ENCODE data around the gene ZNF682.

DNA sequence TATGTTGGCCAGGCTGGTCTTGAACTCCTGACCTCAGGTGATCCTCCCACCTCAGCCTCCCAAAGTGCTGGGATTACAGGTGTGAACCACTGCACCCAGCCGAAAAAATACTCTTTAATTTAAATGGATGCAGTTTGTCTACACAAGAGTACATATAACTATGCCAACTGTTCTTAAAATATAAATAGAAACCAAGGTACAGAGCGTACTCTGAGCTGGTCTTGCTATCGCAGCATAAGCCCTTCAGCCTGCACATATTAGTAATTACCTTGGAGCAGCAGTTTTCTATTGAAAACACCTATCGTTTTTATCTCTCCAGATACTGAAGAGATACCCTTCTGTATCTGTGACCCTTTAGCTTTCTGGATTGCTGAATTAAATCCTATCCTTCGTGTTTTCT, 3.4 kb downstream of the ZNF682 start:
- TF ChIP-seq, protein P1, sequence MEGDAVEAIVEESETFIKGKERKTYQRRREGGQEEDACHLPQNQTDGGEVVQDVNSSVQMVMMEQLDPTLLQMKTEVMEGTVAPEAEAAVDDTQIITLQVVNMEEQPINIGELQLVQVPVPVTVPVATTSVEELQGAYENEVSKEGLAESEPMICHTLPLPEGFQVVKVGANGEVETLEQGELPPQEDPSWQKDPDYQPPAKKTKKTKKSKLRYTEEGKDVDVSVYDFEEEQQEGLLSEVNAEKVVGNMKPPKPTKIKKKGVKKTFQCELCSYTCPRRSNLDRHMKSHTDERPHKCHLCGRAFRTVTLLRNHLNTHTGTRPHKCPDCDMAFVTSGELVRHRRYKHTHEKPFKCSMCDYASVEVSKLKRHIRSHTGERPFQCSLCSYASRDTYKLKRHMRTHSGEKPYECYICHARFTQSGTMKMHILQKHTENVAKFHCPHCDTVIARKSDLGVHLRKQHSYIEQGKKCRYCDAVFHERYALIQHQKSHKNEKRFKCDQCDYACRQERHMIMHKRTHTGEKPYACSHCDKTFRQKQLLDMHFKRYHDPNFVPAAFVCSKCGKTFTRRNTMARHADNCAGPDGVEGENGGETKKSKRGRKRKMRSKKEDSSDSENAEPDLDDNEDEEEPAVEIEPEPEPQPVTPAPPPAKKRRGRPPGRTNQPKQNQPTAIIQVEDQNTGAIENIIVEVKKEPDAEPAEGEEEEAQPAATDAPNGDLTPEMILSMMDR (IDR thresholded peaks at IDR 0.05; ENCODE audit: low read depth, low read length): no peak
- no peak for TF ChIP-seq POLR2A (IDR thresholded peaks at IDR 0.05; ENCODE audit: extremely low read depth, insufficient read length)
- TF ChIP-seq, protein P2, sequence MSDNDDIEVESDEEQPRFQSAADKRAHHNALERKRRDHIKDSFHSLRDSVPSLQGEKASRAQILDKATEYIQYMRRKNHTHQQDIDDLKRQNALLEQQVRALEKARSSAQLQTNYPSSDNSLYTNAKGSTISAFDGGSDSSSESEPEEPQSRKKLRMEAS (IDR thresholded peaks at IDR 0.05; ENCODE audit: low read depth, low read length): no peak
- TF ChIP-seq MYC (IDR thresholded peaks at IDR 0.05; ENCODE audit: low read depth, low read length): no peak

Measured in NB4 (cell line).